A673 (cell line): ENCODE results near the gene FBXL7.

Source experiments
- EZH2 ChIP-seq: fragments of 200-600 bp; sonication (generic); IDR thresholded peaks from 2 replicates; pipeline ENCODE4 v1.6.1; 2017; ENCODE audit warnings: borderline replicate concordance, low read depth, mild to moderate bottlenecking, mixed read lengths, antibody characterized with exemption, low read length; ENCODE audit not compliant: poor library complexity, severe bottlenecking
- TF ChIP-seq, protein P1 (sequence below): fragments of 300-800, 200-600 bp; sonication (generic); conservative IDR thresholded peaks from 2 replicates; pipeline ENCODE4 v1.5.1; 2017; ENCODE audit warnings: low read depth, mild to moderate bottlenecking, antibody characterized with exemption, low read length, moderate library complexity, mixed read lengths

GRCh38 chr5:15748266-15748665, 248.3 kb downstream of the FBXL7 start:
- TF ChIP-seq, protein P1, sequence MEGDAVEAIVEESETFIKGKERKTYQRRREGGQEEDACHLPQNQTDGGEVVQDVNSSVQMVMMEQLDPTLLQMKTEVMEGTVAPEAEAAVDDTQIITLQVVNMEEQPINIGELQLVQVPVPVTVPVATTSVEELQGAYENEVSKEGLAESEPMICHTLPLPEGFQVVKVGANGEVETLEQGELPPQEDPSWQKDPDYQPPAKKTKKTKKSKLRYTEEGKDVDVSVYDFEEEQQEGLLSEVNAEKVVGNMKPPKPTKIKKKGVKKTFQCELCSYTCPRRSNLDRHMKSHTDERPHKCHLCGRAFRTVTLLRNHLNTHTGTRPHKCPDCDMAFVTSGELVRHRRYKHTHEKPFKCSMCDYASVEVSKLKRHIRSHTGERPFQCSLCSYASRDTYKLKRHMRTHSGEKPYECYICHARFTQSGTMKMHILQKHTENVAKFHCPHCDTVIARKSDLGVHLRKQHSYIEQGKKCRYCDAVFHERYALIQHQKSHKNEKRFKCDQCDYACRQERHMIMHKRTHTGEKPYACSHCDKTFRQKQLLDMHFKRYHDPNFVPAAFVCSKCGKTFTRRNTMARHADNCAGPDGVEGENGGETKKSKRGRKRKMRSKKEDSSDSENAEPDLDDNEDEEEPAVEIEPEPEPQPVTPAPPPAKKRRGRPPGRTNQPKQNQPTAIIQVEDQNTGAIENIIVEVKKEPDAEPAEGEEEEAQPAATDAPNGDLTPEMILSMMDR = no peak
- no peak for TF ChIP-seq EZH2
